ENCODE data around the gene RBFOX2.

RBFOX2 gene

DNA sequence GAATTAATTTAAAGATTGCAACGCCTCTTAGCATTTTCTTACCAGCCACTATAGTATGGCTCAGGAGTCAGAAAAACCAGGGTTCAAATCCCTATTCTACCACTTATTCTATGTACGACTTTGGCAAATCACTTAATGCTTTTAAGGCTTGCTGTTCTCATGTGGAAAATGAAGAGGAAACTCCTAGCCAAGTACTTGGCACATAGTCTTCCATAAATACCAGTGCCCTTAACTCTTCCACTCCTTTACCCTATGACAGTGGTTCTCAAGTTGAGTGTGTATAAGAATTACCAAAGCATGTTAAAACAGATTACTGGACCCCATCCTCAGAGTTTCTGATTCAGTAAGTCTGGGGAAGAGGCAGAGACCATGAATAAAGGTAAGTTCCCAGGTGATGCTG, 107.6 kb downstream of the RBFOX2 start:
- no peak for DNase-seq

DNA sequence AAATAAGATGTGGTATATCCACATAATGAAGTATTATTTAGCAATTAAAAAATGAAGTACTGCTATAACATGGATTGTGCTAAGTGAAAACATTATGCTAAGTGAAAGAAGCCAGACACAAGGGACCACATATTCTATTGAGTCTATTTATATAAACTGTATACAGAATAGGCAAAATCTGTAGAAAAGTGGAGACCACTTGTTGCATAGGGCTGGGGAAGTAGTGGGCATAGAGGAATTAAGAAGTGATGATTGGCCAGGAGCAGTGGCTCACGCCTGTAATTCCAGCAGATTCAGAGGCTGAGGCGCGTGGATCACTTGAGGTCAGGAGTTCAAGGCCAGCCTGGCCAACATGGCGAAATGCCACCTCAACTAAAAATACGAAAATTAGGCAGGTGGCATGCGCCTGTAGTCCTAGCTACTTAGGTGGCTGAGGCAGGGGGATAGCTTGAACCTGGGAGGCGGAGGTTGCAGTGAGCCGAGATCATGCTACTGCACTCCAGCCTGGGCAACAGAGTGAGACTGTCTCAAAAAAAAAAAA, 109.6 kb downstream of the RBFOX2 start:
- no peak for DNase-seq

DNA sequence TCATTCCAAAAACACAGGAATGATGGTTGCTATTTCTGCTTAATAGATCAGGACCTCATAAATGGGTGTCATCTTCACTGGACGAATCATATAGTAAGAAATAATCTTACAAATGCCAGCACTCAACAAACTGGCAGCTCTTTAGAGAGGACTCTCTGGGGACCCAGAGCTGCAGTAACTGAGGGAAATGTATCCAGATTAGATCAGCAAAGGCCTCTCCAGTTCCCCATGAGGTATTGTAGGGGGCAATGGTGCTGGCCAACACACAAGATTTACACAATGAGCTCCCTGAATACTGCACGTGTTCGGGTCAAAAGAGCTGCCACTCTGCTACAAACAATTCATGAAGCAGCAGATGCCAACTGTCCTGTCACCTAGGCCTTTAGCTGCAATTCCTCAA, 110.2 kb downstream of the RBFOX2 start:
- no peak for DNase-seq

DNA sequence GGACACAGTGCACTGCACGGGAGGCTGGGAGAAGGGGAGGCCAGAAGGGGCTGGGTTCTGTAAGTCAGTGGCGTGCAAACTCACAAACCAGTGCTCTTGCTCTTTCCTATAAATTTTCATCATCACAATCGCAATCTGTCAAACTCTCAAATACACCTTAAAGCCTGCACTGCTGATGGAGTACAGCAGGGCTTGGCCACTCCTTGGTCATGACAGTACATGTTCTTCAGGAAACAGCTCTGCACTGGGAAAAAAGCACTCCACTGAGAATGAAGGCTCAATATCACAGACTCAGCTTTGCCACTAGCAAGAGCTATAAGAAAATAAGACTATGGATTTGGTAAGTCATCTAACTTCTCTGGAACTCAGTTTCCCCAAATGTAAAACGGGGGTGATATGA, 111.0 kb downstream of the RBFOX2 start:
- DNase-seq, result no peak

DNA sequence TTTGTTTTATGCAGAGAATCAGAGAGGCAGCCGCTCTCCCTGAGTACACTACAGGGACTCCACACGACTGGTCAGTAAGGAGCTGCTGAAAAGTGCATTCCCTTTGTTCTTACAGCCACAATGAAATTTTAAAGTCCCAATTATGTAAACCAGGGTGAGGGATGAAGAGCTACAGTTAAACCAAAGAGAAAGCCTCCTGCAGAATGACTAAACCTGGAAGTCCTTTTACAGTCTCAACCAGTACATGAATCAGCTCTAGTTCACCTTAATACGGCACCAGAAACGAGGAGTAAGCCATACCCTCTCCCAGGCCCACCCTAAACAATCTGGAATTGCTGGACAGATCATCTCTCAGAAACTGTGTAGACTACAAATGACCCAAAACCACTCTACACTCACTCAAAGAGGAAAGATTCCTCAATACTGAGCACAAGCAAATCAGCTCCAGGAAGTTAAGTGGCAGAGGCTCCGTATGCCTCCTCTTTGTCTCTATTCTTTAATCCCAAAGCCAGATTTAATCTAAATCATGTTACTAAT, 113.1 kb downstream of the RBFOX2 start:
- DNase-seq, result no peak

DNA sequence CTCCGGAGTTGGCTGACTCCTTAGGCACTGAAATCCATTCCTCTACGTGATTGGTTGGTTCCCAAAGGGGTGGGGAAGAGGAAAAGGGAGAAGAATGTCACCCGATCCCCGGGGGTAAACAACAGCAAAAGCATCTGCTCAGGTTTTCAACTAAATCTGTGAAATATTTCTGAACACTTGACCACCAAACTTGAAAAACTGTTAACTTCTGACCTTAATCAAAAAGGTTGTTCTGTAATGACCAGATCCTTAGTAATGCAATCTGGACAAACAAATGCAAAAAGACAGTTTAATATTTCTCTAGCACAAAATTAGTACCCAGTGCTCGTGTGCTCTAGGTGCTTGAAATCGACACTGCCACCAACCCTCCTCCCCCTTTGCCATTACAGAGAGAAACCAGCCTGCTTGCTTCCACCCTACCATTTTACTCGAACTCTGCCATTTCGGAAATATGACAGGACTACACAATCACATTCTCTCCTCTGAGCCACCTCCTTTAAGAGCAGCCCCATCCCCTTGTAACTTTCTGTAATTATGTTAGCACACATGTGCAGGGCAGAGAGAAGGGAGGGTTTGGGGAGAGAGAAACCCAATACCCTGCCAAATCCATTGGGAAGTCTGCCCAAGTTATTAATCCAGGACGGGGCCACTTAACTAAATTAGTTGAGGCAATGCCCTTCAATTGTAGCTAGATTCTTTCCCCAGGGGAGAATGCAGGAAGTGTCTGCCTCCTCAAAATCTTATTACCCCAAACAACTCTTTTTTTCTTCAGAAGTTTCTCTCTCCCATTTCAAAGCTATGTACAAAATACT, 113.8 kb downstream of the RBFOX2 start:
- DNase-seq, result peak; percentile 85

DNA sequence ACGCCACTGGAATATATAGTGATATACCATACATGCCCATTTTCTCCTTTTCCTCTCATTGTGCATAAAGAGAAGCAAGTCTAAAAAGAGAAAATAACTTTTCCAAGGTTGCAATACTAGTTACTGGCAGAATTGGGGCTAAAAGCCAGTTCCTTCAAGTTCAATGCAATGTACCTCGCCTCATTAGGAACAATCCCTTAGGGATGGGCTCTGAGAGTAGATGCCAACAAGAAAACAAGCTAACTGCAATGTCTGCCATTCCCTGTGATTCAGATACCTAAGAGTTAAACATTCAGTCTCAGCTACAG, 114.3 kb downstream of the RBFOX2 start:
- DNase-seq, result no peak

DNA sequence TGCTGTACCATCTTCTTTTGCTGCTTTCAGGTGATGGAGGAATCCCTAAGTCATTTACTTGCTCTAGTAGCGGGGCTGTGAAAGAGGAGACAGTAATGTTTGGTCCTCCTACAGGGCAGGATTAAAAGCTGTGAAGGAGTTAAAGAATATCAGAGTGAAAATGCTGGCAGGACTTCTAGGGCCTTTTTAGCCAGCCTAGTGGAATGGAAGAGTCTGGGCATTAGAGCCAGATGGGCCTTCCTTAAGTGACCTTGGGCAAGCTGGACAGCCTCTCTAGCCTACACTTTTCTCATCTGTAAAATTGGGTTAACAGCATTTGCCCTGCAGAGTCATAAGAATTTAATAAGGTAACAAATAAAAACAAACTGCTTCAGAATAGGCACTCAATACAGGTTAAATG, 114.7 kb downstream of the RBFOX2 start:
- DNase-seq, result no peak

DNA sequence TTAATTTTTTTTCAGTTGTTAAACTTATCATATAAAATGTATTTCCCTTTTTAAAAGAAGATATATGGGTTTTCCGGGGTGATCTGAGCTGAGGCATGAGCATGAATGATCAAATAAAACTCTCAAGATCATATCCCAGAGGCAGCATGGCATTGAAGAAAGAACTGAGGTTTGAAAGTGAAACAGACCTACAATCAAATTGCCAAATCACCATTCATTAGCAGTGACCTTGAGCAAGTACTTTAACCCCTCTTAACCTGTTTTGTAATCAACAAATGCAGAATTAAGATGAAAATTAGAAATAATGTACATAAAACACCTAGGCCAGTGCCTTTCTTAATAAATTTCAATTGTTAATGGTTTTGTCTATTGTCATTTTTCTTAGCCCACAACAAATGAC, 116.0 kb downstream of the RBFOX2 start:
- no peak for DNase-seq

DNA sequence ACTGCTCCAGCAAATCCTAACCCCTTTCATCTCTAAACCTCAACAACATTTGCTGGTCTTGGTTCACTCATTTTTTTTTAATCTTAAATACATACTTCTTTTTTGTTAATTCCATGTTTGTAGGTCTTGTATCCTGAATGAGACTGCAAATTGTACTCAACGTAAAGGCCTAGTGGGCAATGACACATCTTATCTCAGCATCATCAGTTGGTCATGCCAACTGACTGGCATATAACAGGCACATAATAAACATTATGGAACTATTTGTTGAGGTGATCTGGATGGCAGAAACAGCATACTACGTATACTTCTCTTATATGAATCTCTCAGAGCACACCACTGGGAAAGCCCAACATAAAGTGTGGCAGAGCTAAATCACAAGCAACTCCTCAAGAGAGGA, 116.7 kb downstream of the RBFOX2 start:
- DNase-seq, result no peak

DNA sequence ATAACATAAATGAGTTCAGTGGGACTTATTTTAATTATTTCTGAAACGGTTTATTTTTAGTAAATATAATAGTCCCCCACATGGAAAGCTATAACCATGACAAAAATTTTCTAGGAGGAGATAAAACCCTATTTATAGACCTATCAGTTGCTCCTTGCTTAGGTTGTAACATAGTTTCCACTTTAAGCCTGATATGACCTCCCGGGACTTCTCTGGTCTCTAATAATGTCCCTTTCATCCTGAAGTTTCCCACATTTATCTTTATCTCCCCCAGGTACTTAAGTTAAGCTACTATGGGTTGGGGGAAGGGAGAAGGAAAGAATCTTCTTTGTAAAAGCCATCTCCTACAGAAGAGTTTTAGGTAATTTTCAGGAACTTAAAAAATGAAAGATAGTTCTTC, 117.7 kb downstream of the RBFOX2 start:
- no peak for DNase-seq

DNA sequence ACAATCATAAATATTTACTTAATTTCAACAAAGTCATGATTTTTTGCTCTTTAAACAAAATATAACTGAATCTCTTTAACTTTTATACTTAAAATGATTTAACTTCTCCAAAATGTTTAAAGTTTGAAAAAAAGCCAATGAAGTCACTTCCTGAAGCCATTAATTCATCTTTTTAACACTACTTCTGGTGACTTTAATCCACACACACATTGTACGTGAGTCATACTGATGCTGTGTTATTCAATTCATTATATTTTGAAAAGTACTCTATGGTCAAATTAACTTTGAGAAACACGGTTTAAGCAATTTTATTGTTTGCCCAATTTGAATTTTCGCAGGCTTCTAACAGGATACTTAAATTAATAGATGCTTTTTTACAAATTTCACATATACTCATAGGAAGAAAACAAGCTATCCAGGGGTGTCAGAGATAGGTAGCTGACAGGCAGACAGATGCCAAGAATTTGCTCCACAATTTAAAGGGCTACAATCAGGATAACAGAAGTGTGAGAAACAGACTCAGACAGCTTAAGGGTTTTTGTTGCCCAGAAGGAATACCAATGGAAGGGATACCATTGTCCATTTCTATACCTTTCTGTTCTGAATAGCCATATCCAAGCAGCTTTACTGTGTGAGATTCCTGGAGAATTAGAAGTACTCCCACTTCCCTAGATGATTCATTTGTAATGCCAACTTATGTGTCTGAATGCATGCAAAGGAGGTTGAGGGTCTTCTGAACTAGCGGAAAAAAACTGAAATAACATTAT, 118.4 kb downstream of the RBFOX2 start:
- DNase-seq, result no peak

DNA sequence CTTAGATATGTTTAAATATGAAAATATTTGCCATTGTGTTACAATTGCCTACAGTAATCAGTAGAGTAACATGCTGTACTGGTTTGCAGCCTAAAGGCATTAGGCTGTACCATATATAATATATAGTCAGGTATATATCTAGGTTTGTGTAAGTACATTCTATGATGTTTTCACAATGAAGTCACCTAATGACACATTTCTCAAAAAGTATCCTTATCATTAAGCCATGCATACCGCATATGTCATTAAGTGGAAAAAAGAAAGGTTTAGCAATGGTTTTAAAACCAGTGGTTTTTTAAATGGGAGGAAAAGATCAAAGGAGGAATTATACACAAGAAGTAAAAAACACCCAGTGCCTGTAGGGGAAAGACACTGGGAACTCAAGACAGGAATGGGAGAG, 122.7 kb downstream of the RBFOX2 start:
- no peak for DNase-seq

DNA sequence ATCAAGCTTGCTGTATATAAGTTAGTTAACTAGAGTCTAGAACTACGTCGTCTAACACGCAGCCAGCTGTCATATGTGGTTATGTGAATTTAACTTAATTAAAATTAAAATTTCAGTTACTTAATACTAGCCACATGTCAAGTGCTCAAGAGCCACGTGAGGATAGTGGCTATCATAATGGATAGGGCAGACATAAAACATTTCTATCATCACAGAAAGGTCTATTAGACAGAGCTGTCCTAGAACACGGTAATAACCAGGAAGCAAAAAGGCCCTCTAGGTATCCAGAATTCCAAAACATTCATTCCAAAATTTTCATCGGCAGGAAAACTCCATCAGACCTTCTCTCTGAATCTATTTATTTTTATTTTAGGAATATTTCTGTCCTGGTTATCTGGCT, 123.9 kb downstream of the RBFOX2 start:
- DNase-seq, result no peak

DNA sequence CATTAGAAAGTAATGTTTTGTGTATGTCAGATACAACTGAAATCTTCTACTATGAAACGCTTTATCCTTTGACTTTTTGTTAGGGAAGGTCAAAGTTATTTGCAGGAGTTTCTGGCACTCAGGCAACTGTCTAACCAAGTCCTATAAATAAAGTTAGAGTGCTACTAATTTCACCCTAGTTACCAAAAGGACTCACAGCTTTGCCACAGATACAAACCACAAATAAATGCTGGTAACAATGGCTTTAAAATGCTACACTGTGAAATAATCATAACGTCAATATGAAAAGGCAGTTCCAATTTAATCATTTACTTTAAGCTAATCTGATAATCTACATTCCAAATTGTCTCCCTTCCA, 124.3 kb downstream of the RBFOX2 start:
- DNase-seq, result no peak

DNA sequence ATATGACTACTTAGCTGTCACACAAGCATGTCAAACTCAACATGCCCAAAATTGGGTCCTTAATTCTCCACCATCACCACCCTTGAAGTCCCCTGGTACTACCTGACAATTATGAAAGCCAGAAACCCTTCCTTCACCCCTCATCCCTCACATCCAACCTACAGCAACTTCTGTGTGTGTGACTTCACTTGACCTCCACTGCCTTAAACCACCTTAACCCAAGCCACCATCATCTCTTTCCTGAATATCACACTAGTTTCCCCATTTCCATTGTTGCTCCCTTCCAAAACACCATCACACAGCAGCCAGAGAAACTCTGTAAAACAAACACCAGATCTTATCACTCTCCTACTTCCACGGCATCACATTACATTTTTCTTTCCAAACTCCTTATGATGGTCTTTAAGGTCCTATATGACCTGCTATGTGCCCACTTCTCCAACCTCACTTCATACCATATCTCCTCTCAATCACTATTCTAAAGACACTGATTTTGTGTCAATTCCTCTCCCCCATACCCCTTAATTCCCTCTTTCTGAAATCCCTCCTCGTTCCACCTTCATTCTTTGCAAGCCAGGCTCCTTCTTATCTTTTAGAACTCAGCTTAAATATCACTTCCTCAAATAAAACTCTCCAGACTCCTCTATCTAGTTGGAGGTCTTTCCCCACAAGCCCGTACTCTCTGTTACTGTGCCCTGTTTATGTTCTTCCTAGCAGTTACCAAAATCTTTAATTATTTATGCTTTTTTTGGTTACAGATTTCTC, 124.9 kb downstream of the RBFOX2 start:
- no peak for DNase-seq

DNA sequence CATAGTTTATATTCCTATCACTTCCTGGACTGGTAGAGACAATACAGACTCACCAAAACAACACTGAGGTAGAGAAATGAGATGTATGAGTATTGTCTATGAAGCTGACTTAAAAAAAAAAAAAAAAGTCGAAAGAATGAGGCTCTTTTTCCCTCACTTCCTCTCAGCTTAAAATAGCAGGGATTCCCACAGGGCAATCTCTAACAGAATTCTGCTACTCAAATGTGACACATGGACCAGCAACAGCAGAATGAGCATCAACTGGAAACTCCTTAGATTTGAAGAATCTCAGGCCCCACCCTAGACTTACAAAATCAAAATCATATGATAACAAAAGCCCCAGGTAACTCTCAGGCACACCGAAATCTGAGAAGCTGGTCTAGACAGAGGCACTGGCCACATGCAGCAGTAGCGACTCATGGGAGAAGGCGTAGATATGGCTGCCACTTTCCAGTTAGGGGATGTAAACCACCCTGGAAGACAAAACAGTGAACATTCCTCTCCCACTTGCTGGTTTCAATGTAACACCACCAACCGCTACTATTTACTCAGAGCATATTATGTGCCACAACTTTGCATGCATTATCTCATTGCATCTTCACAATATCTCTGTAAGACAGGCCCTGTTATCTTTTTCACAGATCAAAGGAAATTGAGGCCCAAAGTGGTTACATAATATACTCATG, 128.0 kb downstream of the RBFOX2 start:
- DNase-seq, result no peak

DNA sequence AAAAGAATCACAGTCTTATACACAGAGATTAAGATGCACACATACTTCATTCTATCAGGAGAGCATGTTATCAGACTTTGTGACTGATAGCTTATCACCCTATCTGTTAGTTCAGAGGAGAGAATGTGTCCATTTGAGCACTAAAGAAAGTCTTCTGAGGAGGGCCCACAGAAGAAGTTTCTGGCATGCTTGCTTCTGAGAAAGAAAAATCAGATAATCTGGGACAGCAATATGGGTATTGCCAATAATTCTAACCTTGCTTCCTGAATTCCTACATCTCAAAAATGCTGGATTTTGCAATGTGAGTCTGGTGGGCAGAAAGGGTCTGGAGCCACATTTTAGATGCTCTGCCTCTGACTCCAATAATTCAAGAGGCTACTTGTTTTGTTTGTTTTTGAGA, 128.9 kb downstream of the RBFOX2 start:
- no peak for DNase-seq

DNA sequence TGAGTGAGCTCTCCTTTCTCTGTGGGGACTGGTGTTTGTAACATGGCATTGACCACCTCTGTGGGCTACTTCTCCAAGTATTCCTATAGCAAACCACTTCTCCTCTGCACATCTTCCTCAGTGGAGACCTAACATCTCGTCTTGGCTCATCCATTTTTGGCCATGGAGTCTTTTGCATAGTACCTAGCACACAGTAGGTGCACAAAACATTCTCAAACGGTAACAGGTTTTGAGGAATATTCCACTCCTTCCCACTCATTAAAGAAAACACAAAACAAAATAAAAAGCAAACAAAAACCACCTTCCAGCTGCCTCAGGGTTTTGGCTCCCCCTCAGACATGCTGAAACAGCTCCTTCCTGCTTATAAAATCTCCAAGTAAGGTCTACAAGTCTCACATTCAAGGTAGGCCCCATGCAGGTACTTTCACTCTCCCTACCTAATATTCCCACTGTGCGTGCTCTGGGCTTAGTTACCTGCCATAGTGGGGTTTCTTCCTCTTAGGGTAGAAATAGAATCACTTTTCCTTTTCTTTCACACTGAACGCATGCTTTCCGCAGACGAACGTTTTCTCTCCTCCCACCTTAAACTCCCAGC, 132.4 kb downstream of the RBFOX2 start:
- DNase-seq, result no peak

DNA sequence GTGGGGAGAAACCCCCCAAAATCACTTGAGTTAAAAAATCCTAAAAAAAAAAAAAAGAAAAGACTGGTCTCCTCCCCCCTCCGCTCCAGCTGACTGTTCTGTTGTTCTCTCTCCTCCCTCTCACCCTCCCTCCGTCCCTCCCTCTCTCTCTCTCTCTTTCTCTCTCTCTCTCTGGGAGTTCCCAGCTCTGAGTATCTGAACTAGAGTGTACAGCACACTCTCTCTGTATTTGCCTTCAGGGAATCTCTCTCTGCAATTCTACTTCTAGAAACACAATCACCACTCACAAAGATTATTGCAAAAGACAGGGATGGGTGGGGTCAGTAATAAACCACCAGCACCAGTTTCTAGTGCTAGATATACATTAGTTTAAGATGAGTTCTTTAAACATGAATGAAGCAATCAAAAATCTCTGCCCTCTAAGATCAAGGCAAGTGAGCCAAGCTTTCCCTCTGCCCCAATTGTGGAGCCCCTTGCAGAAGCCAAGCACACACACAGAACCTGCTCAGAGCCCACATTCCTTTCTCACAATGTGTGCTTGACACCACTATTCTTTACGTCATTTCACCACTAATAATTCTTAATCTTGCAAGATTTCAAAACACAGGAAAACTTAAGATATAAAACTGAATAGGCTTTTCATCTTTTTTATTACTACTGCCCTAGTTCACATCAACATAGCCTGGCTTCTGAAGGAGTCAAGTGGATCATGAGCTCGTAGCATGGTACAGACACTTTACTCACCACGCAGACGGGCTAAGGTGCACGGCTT, 133.5 kb downstream of the RBFOX2 start:
- DNase-seq, result peak; percentile 55

DNA sequence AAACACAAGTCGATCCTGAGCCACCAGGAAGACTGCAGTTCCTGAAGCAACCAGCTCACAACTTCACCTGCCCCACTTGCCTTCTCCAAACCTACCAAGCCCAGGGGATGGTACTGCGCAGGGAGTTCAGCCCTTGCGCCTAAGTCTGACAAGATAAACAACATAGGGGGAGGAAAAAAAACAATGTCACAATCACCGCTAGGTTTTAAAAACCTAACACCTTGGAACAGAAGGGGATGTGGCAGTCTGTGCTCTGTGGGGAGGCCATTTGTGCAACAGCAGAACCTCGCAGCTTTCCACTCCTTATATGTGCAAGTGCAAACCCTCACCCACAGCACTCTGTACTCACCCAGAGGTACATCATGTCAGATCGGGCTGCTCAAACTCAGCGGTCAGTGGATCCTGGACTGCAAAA, 134.2 kb downstream of the RBFOX2 start:
- DNase-seq, result no peak

DNA sequence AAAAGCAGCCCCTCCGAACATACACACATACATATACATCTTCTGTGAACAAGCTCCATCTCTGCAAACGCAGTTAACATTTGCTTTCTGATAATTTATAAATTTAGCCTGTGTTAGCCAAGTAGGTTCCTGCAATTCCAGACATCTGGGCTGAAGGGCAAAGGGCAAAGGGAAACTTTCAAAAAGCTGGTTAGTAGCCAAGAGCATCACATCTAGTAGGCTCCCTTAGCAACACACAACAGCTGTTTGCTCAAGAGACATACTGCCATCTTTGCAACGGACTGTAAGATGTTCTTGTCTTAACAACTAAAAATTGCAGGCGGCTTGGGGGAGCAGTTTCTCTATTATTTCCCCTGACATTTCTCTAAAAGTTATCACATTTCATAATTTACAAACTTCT, 134.9 kb downstream of the RBFOX2 start:
- DNase-seq, result peak; percentile 53
